ENCODE data around the gene PGAP1. TPM values are rescaled to one million over a fixed set of nuclear protein-coding genes. Genes with fewer than 3 reads are reported as not detected.

The PGAP1 gene

GRCh38 chr2:196783431-196784094 lies 142.9 kb downstream of the PGAP1 start:
- no peak overlapping the region for H3K9ac ChIP-seq (ENCODE audit: low read depth, low read length)
- H3K9me3 ChIP-seq (replicated peaks; ENCODE audit: low read length): no peaks in the 10 kb centered on the region
- no peak overlapping the region for H3K4me3 ChIP-seq (ENCODE audit: low read length)
- H3K4me2 ChIP-seq (ENCODE audit: low read length): no peak overlapping the region
- H3K27me3 ChIP-seq (ENCODE audit: control insufficient read depth, insufficient read depth, low read length): no peaks in the 10 kb centered on the region
- H3K4me1 ChIP-seq (ENCODE audit: control insufficient read depth, insufficient read depth, low read length): peaks cover 6% of the 10 kb centered on the region
- H3K36me3 ChIP-seq (ENCODE audit: insufficient read depth, low read length): peaks cover 87% of the 10 kb centered on the region

Small RNA genes lying within 50 kb of the gene (small RNA-seq; reads per million reads assigned to genes)
- not detected for gene AC012486.1

All from skeletal muscle satellite cell (primary cell).